Ishikawa (cell line): ENCODE results near the gene LRP4.

Experiments used
- CEBPB ChIP-seq: IDR thresholded peaks from 2 replicates; pipeline ENCODE4 v1.6.1; 2012
- CREB1 ChIP-seq: IDR thresholded peaks from 2 replicates; pipeline ENCODE4 v1.6.1; 2012; ENCODE audit warnings: low read depth
- EP300 ChIP-seq: IDR thresholded peaks from 2 replicates; pipeline ENCODE4 v1.6.1; 2012; ENCODE audit warnings: borderline replicate concordance
- MAX ChIP-seq: IDR thresholded peaks from 2 replicates; pipeline ENCODE4 v1.6.1; 2012
- RAD21 ChIP-seq: IDR thresholded peaks from 2 replicates; pipeline ENCODE4 v1.6.1; 2012; ENCODE audit warnings: low read depth
- REST ChIP-seq: IDR thresholded peaks from 2 replicates; pipeline ENCODE4 v1.6.1; 2012; ENCODE audit warnings: low read depth, mild to moderate bottlenecking
- TCF12 ChIP-seq: IDR thresholded peaks from 2 replicates; pipeline ENCODE4 v1.6.1; 2012; ENCODE audit warnings: low read depth
- TEAD4 ChIP-seq: IDR thresholded peaks from 2 replicates; pipeline ENCODE4 v1.6.1; 2012
- USF1 ChIP-seq: IDR thresholded peaks from 2 replicates; pipeline ENCODE4 v1.6.1; 2012

GRCh38 chr11:46930089-46930488 lies 11.7 kb upstream of the LRP4 start:
- TF ChIP-seq EP300: no peak
- no peak for TF ChIP-seq MAX
- TF ChIP-seq REST: no peak
- no peak for TF ChIP-seq CREB1
- no peak for TF ChIP-seq CEBPB
- no peak for TF ChIP-seq USF1
- TF ChIP-seq TCF12: no peak
- no peak for TF ChIP-seq RAD21
- TF ChIP-seq TEAD4: no peak
